Aorta (tissue), 5 donors: ENCODE results near the gene SMYD3. TPM values are rescaled to one million over a fixed set of nuclear protein-coding genes. Genes with fewer than 3 reads are reported as not detected.

Experiments
- ATAC-seq: fragments of 200-7000 bp; cut with Tn5 transposase; one replicate; pipeline ENCODE4 v1.9.1; 2022; ENCODE audit warnings: moderate library complexity; ENCODE audit not compliant: low FRiP score
- DNase-seq, 2 donors: peaks; one replicate each; pipeline ENCODE4 v3.0.0-alpha.2; 2020
- H3K27ac ChIP-seq, 2 donors: one replicate each; pipeline ENCODE4 v1.5.1; 2013; ENCODE audit warnings: low read length in 2 of 2, mild to moderate bottlenecking in 2 of 2, moderate library complexity in 2 of 2, control low read depth in 1 of 2, inconsistent platforms in 1 of 2, low read depth in 1 of 2
- H3K27me3 ChIP-seq, 2 donors: one replicate each; pipeline ENCODE4 v1.6.1; 2013; ENCODE audit warnings: control low read depth in 1 of 2, low read length in 1 of 2, mild to moderate bottlenecking in 1 of 2, moderate library complexity in 1 of 2; ENCODE audit not compliant: insufficient read depth in 2 of 2, control insufficient read depth in 1 of 2
- H3K36me3 ChIP-seq, 2 donors: one replicate each; pipeline ENCODE4 v1.6.1; 2013; ENCODE audit warnings: control low read depth in 1 of 2, low read length in 1 of 2, mild to moderate bottlenecking in 1 of 2; ENCODE audit not compliant: insufficient read depth in 2 of 2, control insufficient read depth in 1 of 2
- H3K4me1 ChIP-seq, 2 donors: one replicate each; pipeline ENCODE4 v1.6.1; 2013; ENCODE audit warnings: low read length in 2 of 2, control low read depth in 1 of 2, mild to moderate bottlenecking in 1 of 2, moderate library complexity in 1 of 2; ENCODE audit not compliant: insufficient read depth in 2 of 2, control insufficient read depth in 1 of 2
- H3K4me3 ChIP-seq, 2 donors: one replicate each; pipeline ENCODE4 v1.5.1; 2013; ENCODE audit warnings: low read length in 2 of 2, control low read depth in 1 of 2, mild to moderate bottlenecking in 1 of 2
- H3K9me3 ChIP-seq: one replicate; pipeline ENCODE4 v1.6.1; 2013; ENCODE audit warnings: mild to moderate bottlenecking, low read length; ENCODE audit not compliant: control insufficient read depth
- WGBS, 2 donors: extraction: QIAGEN DNeasy Blood & Tissue Kit; methylation state at CpG; one replicate each; pipeline ENCODE4 v1.1.7; 2013; 5-methylcytosine and 5-hydroxymethylcytosine counted together
- intact Hi-C, 2 donors: fragments of 100-400 bp; cut with DNase I; formaldehyde crosslinking; loops; one replicate each; pipeline versions ENCODE4 v1.14.2 to v1.15.0; 2022
- polyA plus RNA-seq, 2 donors: library from polyadenylated mRNA; stranded (reverse); fragments of 200-250 nt; gene quantifications; one replicate each; pipeline ENCODE4 v1.2.3, GENCODE V29; 2013
- total RNA-seq, 2 donors: library from RNA; stranded (reverse); fragmentation: NEBNext Ultra II Directional; extraction: Animal tissue kit (Norgen Biotek cat#: 25700); gene quantifications; one replicate each; pipeline ENCODE4 v1.2.1, GENCODE V29; 2021
- donor health status: healthy with polysubstance abuse.
- donor health status: Bipolar disorder and iron deficiency.
- donor health status: DM: no; HTN: no; CAD: no.
- donor health status: DM: no; HTN: no; CAD: no.
- donor health status: DM: yes; HTN: yes; CAD: no.

SMYD3 gene
- total and polyA plus RNA-seq, 4 donors = 6.0 to 29.1 (median 11.1) TPM

DNA sequence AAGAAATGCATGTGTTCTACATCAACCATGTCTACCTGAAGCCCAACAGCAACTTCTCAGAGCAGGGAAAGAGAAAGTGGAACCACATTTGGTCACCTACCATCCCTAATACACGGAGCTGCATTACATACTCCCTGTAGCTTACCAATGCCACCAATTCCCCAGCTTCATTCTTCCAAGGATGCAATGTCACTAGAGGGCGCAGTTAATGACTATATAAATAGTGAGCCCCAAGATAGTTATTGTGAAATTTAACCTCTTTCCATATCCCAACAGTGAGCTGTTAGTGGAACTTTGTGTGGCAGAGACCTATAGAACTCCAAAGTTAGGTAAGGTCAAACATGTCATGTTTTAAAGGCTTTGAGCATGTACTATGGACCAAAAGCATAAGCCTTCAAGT, 618.3 kb downstream of the SMYD3 start:
- 41 to 49% methylated on average over 2 of the region's 2 CpGs for WGBS, 2 donors

DNA sequence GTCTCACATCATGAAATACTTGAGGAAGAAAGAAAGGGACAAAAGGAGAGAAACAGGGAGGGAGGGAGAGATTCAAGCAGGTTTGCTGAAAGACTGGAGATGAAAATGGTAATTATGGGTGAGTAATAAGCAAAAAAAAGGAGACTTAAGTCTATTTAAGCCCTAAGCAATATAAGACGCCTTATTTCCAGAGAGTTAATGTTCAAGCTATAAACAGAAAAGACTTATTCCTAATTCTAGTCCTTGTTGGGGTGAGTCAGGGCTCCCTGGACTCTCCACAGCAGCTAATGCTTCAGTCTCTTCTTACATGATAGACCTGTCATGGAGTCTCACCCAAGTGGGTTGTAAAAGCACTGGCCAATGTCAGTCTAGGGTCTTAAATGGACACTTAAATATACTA, 619.2 kb downstream of the SMYD3 start:
- DNase-seq (no peak), ATAC-seq (no peak)
- no peaks in the 10 kb centered on the region for H3K27me3 ChIP-seq
- no peaks in the 10 kb centered on the region for H3K36me3 ChIP-seq
- H3K9me3 ChIP-seq = no peaks in the 10 kb centered on the region
- H3K27ac ChIP-seq = no peak overlapping the region
- 87 to 96% methylated on average over 1 of the region's 1 CpG for WGBS, 2 donors
- no peak overlapping the region for H3K4me3 ChIP-seq
- H3K4me1 ChIP-seq = no peaks in the 10 kb centered on the region
- intact Hi-C loops = no loop called here

More for the DNA sequence above, 618.3 kb downstream of the SMYD3 start:
- H3K9me3 ChIP-seq = peaks cover 2% of the 10 kb centered on the region
- no peak overlapping the region for H3K27ac ChIP-seq
- DNase-seq = no peak
- H3K27me3 ChIP-seq = no peaks in the 10 kb centered on the region
- no peaks in the 10 kb centered on the region for H3K36me3 ChIP-seq
- H3K4me1 ChIP-seq = no peaks in the 10 kb centered on the region
- no peak overlapping the region for H3K4me3 ChIP-seq
- ATAC-seq = no peak
- intact Hi-C loops = no loop called here

DNA sequence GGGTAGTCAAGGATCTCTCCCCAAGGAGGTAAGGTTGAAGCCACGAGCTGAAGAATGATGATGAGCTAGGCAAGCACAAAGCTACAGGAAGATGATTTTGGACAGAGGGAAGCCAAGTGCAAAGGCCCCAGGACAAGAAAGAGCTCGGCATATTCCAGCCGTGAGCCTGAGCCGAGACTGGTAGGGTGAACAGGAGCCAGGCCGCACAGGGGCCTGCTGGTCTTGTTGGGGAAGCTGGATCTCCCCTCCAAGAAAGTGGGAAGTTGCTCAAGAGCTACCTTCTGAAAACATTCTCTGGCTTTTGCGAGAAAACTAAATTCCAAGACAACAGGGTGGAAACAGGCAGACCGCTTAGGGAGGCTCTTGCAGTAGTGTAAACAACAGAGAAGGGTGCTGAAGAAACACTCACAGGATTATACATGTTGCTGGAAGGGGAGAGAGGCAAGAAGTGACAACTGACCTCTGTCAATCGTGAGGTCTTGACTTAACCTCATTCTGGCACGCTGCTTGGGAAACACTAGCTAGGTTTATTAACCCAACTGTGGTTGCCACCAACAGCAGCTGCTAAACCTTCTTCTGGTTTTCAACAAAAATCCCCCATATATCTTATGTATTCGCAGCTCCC, 625.2 kb downstream of the SMYD3 start:
- Histone ChIP-seq H3K4me3 (no peak overlapping the region), H3K4me1 (no peaks in the 10 kb centered on the region), H3K27me3 (no peaks in the 10 kb centered on the region), H3K9me3 (no peaks in the 10 kb centered on the region), H3K27ac (no peak overlapping the region), H3K36me3 (no peaks in the 10 kb centered on the region)
- WGBS, 2 donors = 63 to 69% methylated on average over 10 of the region's 10 CpGs
- intact Hi-C loops = no loop called here
- DNase-seq = no peak
- ATAC-seq = no peak

DNA sequence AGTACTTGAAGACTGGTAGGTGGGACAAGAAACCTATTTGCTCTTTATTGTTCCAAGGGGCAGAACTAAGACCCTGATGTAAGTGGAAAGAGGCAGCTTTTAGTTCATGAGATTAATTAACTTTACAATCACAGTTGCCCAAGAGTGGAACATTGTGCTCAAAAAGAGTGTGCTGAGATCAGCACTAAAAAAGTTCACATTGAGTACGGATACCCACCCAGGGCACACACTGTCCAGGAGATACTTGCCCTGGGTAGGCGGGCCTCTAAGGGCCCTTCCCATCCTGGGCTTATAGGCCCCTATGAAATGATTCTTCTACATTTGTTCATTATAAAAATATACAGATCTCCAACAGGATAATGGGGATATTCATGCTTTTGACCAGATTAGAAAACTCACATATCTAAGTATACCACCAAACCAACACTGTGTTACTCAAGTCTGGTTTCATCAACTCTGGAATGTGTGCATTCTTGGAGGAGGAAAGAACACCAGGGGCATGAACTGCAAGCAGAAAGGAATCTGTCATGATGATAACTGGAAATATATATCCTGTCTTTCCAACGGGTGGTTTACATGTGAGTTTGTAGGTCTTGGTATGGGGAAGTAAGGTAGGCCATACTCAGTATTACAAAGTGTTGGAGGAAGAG, 626.2 kb downstream of the SMYD3 start:
- WGBS, 2 donors = 75% methylated on average over 3 of the region's 3 CpGs
- intact Hi-C loops = no loop called here
- ATAC-seq (no peak), DNase-seq (no peak)
- H3K27me3 ChIP-seq = no peaks in the 10 kb centered on the region
- no peaks in the 10 kb centered on the region for H3K36me3 ChIP-seq
- no peak overlapping the region for H3K4me3 ChIP-seq
- H3K4me1 ChIP-seq = no peaks in the 10 kb centered on the region
- H3K9me3 ChIP-seq = no peaks in the 10 kb centered on the region
- no peak overlapping the region for H3K27ac ChIP-seq

DNA sequence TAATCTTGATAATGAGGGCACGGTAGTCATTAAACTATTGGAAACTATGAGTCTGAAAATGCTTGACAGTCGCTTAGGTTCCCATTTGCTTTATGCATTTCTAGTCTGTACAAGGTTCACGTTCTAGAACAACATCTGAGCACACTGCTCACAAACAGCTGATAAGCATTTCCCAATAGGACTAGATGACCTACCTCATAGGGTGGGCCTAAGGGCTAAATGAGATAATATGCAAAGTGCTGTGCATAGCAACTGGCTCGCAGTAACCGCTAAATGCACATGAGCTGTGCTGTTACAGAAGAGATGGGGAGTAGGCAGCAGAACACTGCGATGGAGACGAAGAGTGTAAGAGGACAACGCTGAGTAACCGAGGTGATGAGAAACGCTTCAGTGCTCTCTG, 628.0 kb downstream of the SMYD3 start:
- Histone ChIP-seq H3K4me3 (no peak overlapping the region), H3K36me3 (no peaks in the 10 kb centered on the region), H3K4me1 (peaks cover 0 to 3% of the 10 kb centered on the region in 2 donors), H3K27me3 (no peaks in the 10 kb centered on the region), H3K27ac (no peak overlapping the region), H3K9me3 (no peaks in the 10 kb centered on the region)
- 96 to 97% methylated on average over 10 of the region's 10 CpGs for WGBS, 2 donors
- ATAC-seq (no peak), DNase-seq (no peak)
- intact Hi-C loops = no loop called here

DNA sequence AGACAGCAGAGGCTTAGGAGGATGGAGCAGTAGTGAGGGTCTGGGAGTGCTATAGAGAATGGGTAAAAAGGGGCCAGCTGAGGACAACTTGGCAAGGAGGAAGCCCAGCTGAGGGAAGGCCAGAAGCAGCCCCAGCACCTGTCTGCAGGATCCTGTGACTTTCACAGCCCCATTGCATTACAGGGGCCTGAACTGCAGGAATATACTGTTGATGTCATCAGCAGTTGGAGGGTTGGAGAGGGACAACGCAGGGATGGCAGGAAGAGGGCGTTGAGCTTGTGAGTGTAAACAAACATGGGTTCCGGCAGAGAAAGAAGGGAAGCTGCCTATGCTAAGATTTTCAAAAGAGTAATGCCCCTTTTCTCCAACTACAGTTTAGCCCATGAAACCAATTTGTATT, 628.5 kb downstream of the SMYD3 start:
- Histone ChIP-seq H3K9me3 (no peaks in the 10 kb centered on the region), H3K27ac (no peak overlapping the region), H3K27me3 (no peaks in the 10 kb centered on the region), H3K4me1 (peaks cover 0 to 3% of the 10 kb centered on the region in 2 donors), H3K4me3 (no peak overlapping the region), H3K36me3 (no peaks in the 10 kb centered on the region)
- intact Hi-C loops = no loop called here
- DNase-seq = no peak
- 73 to 78% methylated on average over 3 of the region's 3 CpGs for WGBS, 2 donors
- no peak for ATAC-seq

DNA sequence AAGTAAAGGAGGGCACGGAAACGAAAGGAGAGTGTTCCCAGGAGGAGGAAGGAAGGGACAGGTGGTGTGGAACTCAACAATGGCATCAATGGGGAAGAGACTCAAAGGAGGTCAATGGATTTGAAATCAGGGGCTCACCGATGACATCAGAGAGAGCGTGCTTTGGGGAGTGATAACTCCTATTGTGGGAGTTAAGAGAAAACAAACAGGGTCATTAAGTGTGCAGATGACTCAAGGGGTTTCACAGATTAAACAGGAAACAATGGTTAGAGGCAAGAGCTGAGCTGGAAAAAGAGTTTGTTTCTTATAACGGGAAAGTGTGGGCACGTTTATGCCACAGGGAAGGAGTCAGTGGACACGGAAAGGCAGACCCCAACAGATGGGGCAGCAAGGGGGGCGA, 629.1 kb downstream of the SMYD3 start:
- WGBS, 2 donors = 83% methylated on average over 8 of the region's 8 CpGs
- no peak for ATAC-seq
- H3K9me3 ChIP-seq = no peaks in the 10 kb centered on the region
- H3K27me3 ChIP-seq = no peaks in the 10 kb centered on the region
- DNase-seq = no peak
- H3K4me3 ChIP-seq = no peak overlapping the region
- intact Hi-C loops = no loop called here
- H3K4me1 ChIP-seq = peaks cover 0 to 3% of the 10 kb centered on the region in 2 donors
- H3K36me3 ChIP-seq = no peaks in the 10 kb centered on the region
- H3K27ac ChIP-seq = no peak overlapping the region

DNA sequence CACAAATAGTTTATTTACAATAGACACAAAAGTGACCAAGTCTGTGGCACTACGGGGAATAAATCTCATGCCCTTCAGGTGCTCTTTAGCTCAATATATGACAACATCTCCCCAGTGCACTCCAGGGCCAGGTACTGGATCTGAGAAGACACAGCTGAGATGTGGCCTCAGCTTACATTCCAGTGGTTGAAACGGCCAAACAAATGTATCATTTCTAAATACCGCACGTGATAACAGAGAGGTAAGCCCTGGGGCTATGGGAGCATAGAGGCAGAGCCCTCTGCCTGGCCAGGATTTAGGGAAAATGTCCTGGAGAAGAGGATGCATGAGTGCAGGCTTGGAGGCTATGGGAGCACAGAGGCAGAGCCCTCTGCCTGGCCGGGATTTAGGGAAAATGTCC, 630.5 kb downstream of the SMYD3 start:
- DNase-seq (no peak), ATAC-seq (no peak)
- H3K9me3 ChIP-seq = no peaks in the 10 kb centered on the region
- no peak overlapping the region for H3K27ac ChIP-seq
- intact Hi-C loops = no loop called here
- H3K4me1 ChIP-seq = peaks cover 0 to 3% of the 10 kb centered on the region in 2 donors
- H3K27me3 ChIP-seq = no peaks in the 10 kb centered on the region
- H3K36me3 ChIP-seq = no peaks in the 10 kb centered on the region
- no peak overlapping the region for H3K4me3 ChIP-seq
- WGBS, 2 donors = 75 to 77% methylated on average over 5 of the region's 5 CpGs

DNA sequence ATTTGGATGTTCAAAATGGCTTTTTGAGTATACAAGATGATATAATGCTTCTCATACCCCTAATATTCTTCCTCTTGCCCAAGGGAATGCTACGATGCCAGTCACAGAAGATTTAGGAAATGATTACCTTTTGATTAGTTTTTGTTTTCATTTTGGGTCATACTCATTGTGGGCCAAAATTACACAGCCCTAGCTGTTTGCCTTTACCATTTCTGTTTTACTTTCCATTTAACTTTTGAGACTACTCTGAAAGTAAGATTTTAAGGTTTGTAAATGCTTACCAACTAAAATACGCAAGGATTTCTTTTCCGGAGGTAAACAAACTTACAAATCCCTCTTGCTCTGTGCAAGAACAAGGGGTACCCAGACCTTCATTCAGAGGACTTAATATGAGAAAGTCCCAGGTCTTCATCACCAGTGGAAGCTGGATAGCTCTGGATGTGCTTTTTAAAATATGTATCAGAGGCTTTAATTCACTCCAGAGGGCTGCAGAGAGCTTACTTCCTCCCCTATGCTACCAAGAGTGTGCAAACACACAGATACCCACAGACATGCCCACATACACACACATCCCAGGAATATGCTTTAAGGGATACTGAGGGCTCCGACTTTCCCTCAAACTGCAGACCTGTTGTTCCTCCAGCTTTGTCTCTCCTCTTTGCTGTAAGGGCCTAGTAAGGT, 631.4 kb downstream of the SMYD3 start:
- Histone ChIP-seq H3K36me3 (no peaks in the 10 kb centered on the region), H3K4me3 (no peak overlapping the region), H3K9me3 (no peaks in the 10 kb centered on the region), H3K27me3 (no peaks in the 10 kb centered on the region), H3K4me1 (peaks cover 0 to 3% of the 10 kb centered on the region in 2 donors), H3K27ac (no peak overlapping the region)
- intact Hi-C loops = no loop called here
- ATAC-seq (no peak), DNase-seq (no peak)
- 60% methylated on average over 4 of the region's 4 CpGs for WGBS, 2 donors
